ENCODE measurements around the gene TAF15. TPM values are rescaled to one million over a fixed set of nuclear protein-coding genes. Genes with fewer than 3 reads are reported as not detected.
A peak's percentile ranks its signal among the peaks of the same experiment; 100 is the strongest.

The TAF15 gene
- total RNA-seq, 2 donors from 2014 or later: 153 to 165 TPM

GRCh38 chr17:35795007-35795870 lies 14.0 kb upstream of the TAF15 start, which contains the start of gene MMP28:
MMP28 (minus strand) TSS chr17:35795641; CDS start chr17:35795377, 264 bp downstream.
- Mint-ChIP-seq H3K36me3 (ENCODE audit: low read depth) (no peaks in the 10 kb centered on the region), H3K27me3 (peaks cover 59% of the 10 kb centered on the region), H3K4me3 (peak within 1 kb of the TSS; percentile 84), H3K27ac (no peak within 1 kb of the TSS), H3K4me1 (no peaks in the 10 kb centered on the region)
- no peaks in the 10 kb centered on the region for H3K9me3 ChIP-seq (ENCODE audit: control insufficient read depth, low read length, poor library complexity, severe bottlenecking)
- DNase-seq (peak in 2 of 3 donors; percentile 9 to 21), ATAC-seq (peak; percentile 81)

GRCh38 chr17:35795871-35796265 lies 13.4 kb upstream of the TAF15 start:
- DNase-seq (no peak), ATAC-seq (no peak)
- no peak overlapping the region for H3K27ac Mint-ChIP-seq
- H3K4me3 Mint-ChIP-seq: peak overlapping the region; percentile 69
- peaks cover 59% of the 10 kb centered on the region for H3K27me3 Mint-ChIP-seq
- no peaks in the 10 kb centered on the region for H3K36me3 Mint-ChIP-seq (ENCODE audit: low read depth)
- H3K4me1 Mint-ChIP-seq: no peaks in the 10 kb centered on the region
- no peaks in the 10 kb centered on the region for H3K9me3 ChIP-seq (ENCODE audit: control insufficient read depth, low read length, poor library complexity, severe bottlenecking)

GRCh38 chr17:35796942-35797341 lies 12.3 kb upstream of the TAF15 start:
- Mint-ChIP-seq H3K4me1 (peaks cover 4% of the 10 kb centered on the region), H3K27me3 (peaks cover 56% of the 10 kb centered on the region), H3K36me3 (ENCODE audit: low read depth) (no peaks in the 10 kb centered on the region), H3K4me3 (no peak overlapping the region), H3K27ac (no peak overlapping the region)
- ATAC-seq (no peak), DNase-seq (no peak)
- no peaks in the 10 kb centered on the region for H3K9me3 ChIP-seq (ENCODE audit: control insufficient read depth, low read length, poor library complexity, severe bottlenecking)

- no peak for ATAC-seq
- Mint-ChIP-seq H3K4me3 (no peak overlapping the region), H3K4me1 (peaks cover 4% of the 10 kb centered on the region), H3K27ac (no peak overlapping the region), H3K27me3 (peaks cover 52% of the 10 kb centered on the region), H3K36me3 (ENCODE audit: low read depth) (no peaks in the 10 kb centered on the region)
- H3K9me3 ChIP-seq (ENCODE audit: control insufficient read depth, low read length, poor library complexity, severe bottlenecking): no peaks in the 10 kb centered on the region
- DNase-seq: no peak
Observed at GRCh38 chr17:35797370-35797769, 11.9 kb upstream of the TAF15 start.

GRCh38 chr17:35797918-35798317 lies 11.4 kb upstream of the TAF15 start:
- DNase-seq (no peak), ATAC-seq (no peak)
- no peaks in the 10 kb centered on the region for H3K9me3 ChIP-seq (ENCODE audit: control insufficient read depth, low read length, poor library complexity, severe bottlenecking)
- Mint-ChIP-seq H3K4me1 (peaks cover 4% of the 10 kb centered on the region), H3K4me3 (no peak overlapping the region), H3K27ac (no peak overlapping the region), H3K36me3 (ENCODE audit: low read depth) (no peaks in the 10 kb centered on the region), H3K27me3 (peaks cover 47% of the 10 kb centered on the region)

- ATAC-seq (no peak), DNase-seq (no peak)
- Mint-ChIP-seq H3K4me3 (no peak overlapping the region), H3K27me3 (peaks cover 32% of the 10 kb centered on the region), H3K27ac (peak overlapping the region; percentile 29), H3K36me3 (ENCODE audit: low read depth) (no peaks in the 10 kb centered on the region), H3K4me1 (peaks cover 7% of the 10 kb centered on the region)
- no peaks in the 10 kb centered on the region for H3K9me3 ChIP-seq (ENCODE audit: control insufficient read depth, low read length, poor library complexity, severe bottlenecking)
Observed at GRCh38 chr17:35799942-35800341, 9.3 kb upstream of the TAF15 start.

GRCh38 chr17:35801583-35802224 lies 7.6 kb upstream of the TAF15 start:
- ATAC-seq: no peak
- peaks cover 7% of the 10 kb centered on the region for H3K4me1 Mint-ChIP-seq
- no peak overlapping the region for H3K27ac Mint-ChIP-seq
- no peak for DNase-seq
- H3K27me3 Mint-ChIP-seq: peaks cover 25% of the 10 kb centered on the region
- no peaks in the 10 kb centered on the region for H3K36me3 Mint-ChIP-seq (ENCODE audit: low read depth)
- no peak overlapping the region for H3K4me3 Mint-ChIP-seq
- H3K9me3 ChIP-seq (ENCODE audit: control insufficient read depth, low read length, poor library complexity, severe bottlenecking): no peaks in the 10 kb centered on the region

- H3K4me1 Mint-ChIP-seq: peaks cover 25% of the 10 kb centered on the region
- peak; percentile 39 for ATAC-seq
- no peak overlapping the region for H3K27ac Mint-ChIP-seq
Observed at GRCh38 chr17:35804658-35805192, 4.6 kb upstream of the TAF15 start.

GRCh38 chr17:35807371-35808144 lies 1.7 kb upstream of the TAF15 start:
- no peaks in the 10 kb centered on the region for H3K36me3 Mint-ChIP-seq (ENCODE audit: low read depth)
- no peaks in the 10 kb centered on the region for H3K9me3 ChIP-seq (ENCODE audit: control insufficient read depth, low read length, poor library complexity, severe bottlenecking)
- ATAC-seq (no peak), DNase-seq (no peak)
- no peaks in the 10 kb centered on the region for H3K27me3 Mint-ChIP-seq
- H3K27ac Mint-ChIP-seq: peak overlapping the region; percentile 97
- H3K4me3 Mint-ChIP-seq: peak overlapping the region; percentile 96
- H3K4me1 Mint-ChIP-seq: peaks cover 33% of the 10 kb centered on the region

More at GRCh38 chr17:35804658-35805192, 4.6 kb upstream of the TAF15 start:
- Mint-ChIP-seq H3K4me3 (no peak overlapping the region), H3K36me3 (ENCODE audit: low read depth) (no peaks in the 10 kb centered on the region), H3K27me3 (peaks cover 5% of the 10 kb centered on the region)
- no peaks in the 10 kb centered on the region for H3K9me3 ChIP-seq (ENCODE audit: control insufficient read depth, low read length, poor library complexity, severe bottlenecking)
- no peak for DNase-seq

GRCh38 chr17:35808240-35808961 lies 883 bp upstream of the TAF15 start:
- Mint-ChIP-seq H3K4me1 (peaks cover 38% of the 10 kb centered on the region), H3K36me3 (ENCODE audit: low read depth) (no peaks in the 10 kb centered on the region), H3K27ac (peak overlapping the region; percentile 97), H3K27me3 (no peaks in the 10 kb centered on the region), H3K4me3 (peak overlapping the region; percentile 96)
- DNase-seq (no peak), ATAC-seq (no peak)
- H3K9me3 ChIP-seq (ENCODE audit: control insufficient read depth, low read length, poor library complexity, severe bottlenecking): no peaks in the 10 kb centered on the region

- DNase-seq (no peak), ATAC-seq (no peak)
- Mint-ChIP-seq H3K27me3 (no peaks in the 10 kb centered on the region), H3K36me3 (ENCODE audit: low read depth) (no peaks in the 10 kb centered on the region), H3K4me3 (peak overlapping the region; percentile 96), H3K27ac (peak overlapping the region; percentile 97), H3K4me1 (peaks cover 38% of the 10 kb centered on the region)
- H3K9me3 ChIP-seq (ENCODE audit: control insufficient read depth, low read length, poor library complexity, severe bottlenecking): no peaks in the 10 kb centered on the region
Observed at GRCh38 chr17:35809855-35810461, 674 bp downstream of the TAF15 start.

GRCh38 chr17:35811759-35812158 lies 2.5 kb downstream of the TAF15 start:
- peak overlapping the region; percentile 59 for H3K27ac Mint-ChIP-seq
- H3K9me3 ChIP-seq (ENCODE audit: control insufficient read depth, low read length, poor library complexity, severe bottlenecking): no peaks in the 10 kb centered on the region
- no peaks in the 10 kb centered on the region for H3K36me3 Mint-ChIP-seq (ENCODE audit: low read depth)
- DNase-seq: no peak
- H3K27me3 Mint-ChIP-seq: no peaks in the 10 kb centered on the region
- peak overlapping the region; percentile 15 for H3K4me3 Mint-ChIP-seq
- no peak for ATAC-seq
- peaks cover 45% of the 10 kb centered on the region for H3K4me1 Mint-ChIP-seq
